HepG2 (cell line): ENCODE results near the gene MTA3. TPM values are rescaled to one million over a fixed set of nuclear protein-coding genes. Genes with fewer than 3 reads are reported as not detected.
A peak's percentile ranks its signal among the peaks of the same experiment; 100 is the strongest.

Experiments
- E2F2 ChIP-seq: sonication (generic); formaldehyde crosslinking; IDR thresholded peaks from 2 replicates; pipeline ENCODE4 v1.4.0; 2020; ENCODE audit warnings: missing genetic modification reagents, borderline replicate concordance
- FOXO4 ChIP-seq: sonication (generic); formaldehyde crosslinking; conservative IDR thresholded peaks from 2 replicates; pipeline ENCODE4 v1.8.1; 2023; ENCODE audit warnings: missing genetic modification reagents
- HCFC1 ChIP-seq: fragments of 150-350 bp; IDR thresholded peaks from 2 replicates; pipeline ENCODE4 v1.6.1; 2014; ENCODE audit warnings: low read depth, low read length
- JARID2 ChIP-seq: sonication (generic); formaldehyde crosslinking; IDR thresholded peaks from 2 replicates; pipeline ENCODE4 v1.8.1; 2023; ENCODE audit warnings: missing genetic modification reagents, inconsistent platforms; ENCODE audit not compliant: insufficient replicate concordance
- MYC ChIP-seq: sonication (generic); formaldehyde crosslinking; IDR thresholded peaks from 2 replicates; pipeline ENCODE4 v1.9.0; 2021; ENCODE audit warnings: missing genetic modification reagents, borderline replicate concordance
- NFKB2 ChIP-seq: sonication (generic); formaldehyde crosslinking; IDR thresholded peaks from 2 replicates; pipeline ENCODE4 v1.4.0; 2020; ENCODE audit warnings: missing genetic modification reagents, borderline replicate concordance
- NONO ChIP-seq, 2 experiments: fragments of 450-650 bp in 1 of 2; sonication (generic) in 1 of 2; formaldehyde crosslinking in 1 of 2; IDR thresholded peaks in 1 of 2; conservative IDR thresholded peaks in 1 of 2; 2 replicates each; pipeline versions ENCODE4 v1.6.1 to v1.8.0; 2017 to 2022; ENCODE audit warnings: mild to moderate bottlenecking in 1 of 2, missing genetic modification reagents in 1 of 2, moderate library complexity in 1 of 2
- PATZ1 ChIP-seq: sonication (generic); formaldehyde crosslinking; IDR thresholded peaks from 2 replicates; pipeline ENCODE4 v1.4.0; 2020; ENCODE audit warnings: missing genetic modification reagents
- PREB ChIP-seq: sonication (generic); formaldehyde crosslinking; IDR thresholded peaks from 2 replicates; pipeline ENCODE4 v1.4.0; 2020; ENCODE audit warnings: missing genetic modification reagents
- REL ChIP-seq: sonication (generic); formaldehyde crosslinking; conservative IDR thresholded peaks from 2 replicates; pipeline ENCODE4 v1.8.0; 2022; ENCODE audit warnings: mild to moderate bottlenecking, missing genetic modification reagents, moderate library complexity
- REXO4 ChIP-seq: sonication (generic); formaldehyde crosslinking; IDR thresholded peaks from 2 replicates; pipeline ENCODE4 v1.8.0; 2022; ENCODE audit warnings: missing genetic modification reagents, mild to moderate bottlenecking, borderline replicate concordance
- ZNF207 ChIP-seq: fragments of 450-650 bp; IDR thresholded peaks from 2 replicates; pipeline ENCODE4 v1.6.1; 2016; ENCODE audit warnings: antibody characterized with exemption, borderline replicate concordance
- ZNF275 ChIP-seq: sonication (generic); formaldehyde crosslinking; IDR thresholded peaks from 2 replicates; pipeline ENCODE4 v1.8.0; 2022; ENCODE audit warnings: missing genetic modification reagents, mild to moderate bottlenecking, inconsistent platforms, borderline replicate concordance
- ZNF567 ChIP-seq: sonication (generic); formaldehyde crosslinking; IDR thresholded peaks from 2 replicates; pipeline ENCODE4 v1.8.1; 2023; ENCODE audit warnings: mild to moderate bottlenecking, missing genetic modification reagents, borderline replicate concordance
- ZNF580 ChIP-seq: IDR thresholded peaks from 2 replicates; pipeline ENCODE4 v1.6.1; 2016; ENCODE audit warnings: low read depth, borderline replicate concordance
- ZNF780A ChIP-seq: sonication (generic); formaldehyde crosslinking; IDR thresholded peaks from 2 replicates; pipeline ENCODE4 v1.8.0; 2022; ENCODE audit warnings: mild to moderate bottlenecking, missing genetic modification reagents, moderate library complexity
- ZSCAN22 ChIP-seq: sonication (generic); formaldehyde crosslinking; IDR thresholded peaks from 2 replicates; pipeline ENCODE4 v1.4.0; 2020; ENCODE audit warnings: mild to moderate bottlenecking, missing genetic modification reagents
- polyA plus RNA-seq, 8 experiments: library from polyadenylated mRNA; depleted of rRNA in 3 of 8; stranded (reverse) in 7 of 8; unstranded in 1 of 8; fragments of >200 nt; fragmentation: Illumina TruSeq in 4 of 8; extraction: Trizol in 4 of 8; gene quantifications; 2 replicates each; pipeline versions ENCODE4 v1.2.1 to v1.2.3, GENCODE V29; 2011 to 2016; ENCODE audit warnings: low read depth in 4 of 8, missing spikeins in 1 of 8, mixed read lengths in 1 of 8; ENCODE audit not compliant: insufficient read depth in 1 of 8
- total RNA-seq, 5 experiments: library from RNA; depleted of rRNA; stranded (reverse); fragments of >200 nt; fragmentation: Illumina TruSeq; extraction: Trizol; gene quantifications; 2 replicates each; pipeline ENCODE4 v1.2.3, GENCODE V29; 2016; ENCODE audit warnings: low read depth in 1 of 5

MTA3 gene
- total and polyA plus RNA-seq, 2 of the 13 experiments (the other 11 are each of a cell fraction or from before 2014, with no cell fraction given): 48.8 to 77.8 TPM

- TF ChIP-seq PATZ1 (CRISPR knock-in tag): peak; percentile 100
- TF ChIP-seq MYC (CRISPR knock-in tag): peak; percentile 97
- peak; percentile 97 for TF ChIP-seq ZNF580 (CRISPR knock-in tag)
- TF ChIP-seq E2F2 (CRISPR knock-in tag): peak; percentile 99
- TF ChIP-seq REXO4 (CRISPR knock-in tag): no peak
- peak; percentile 75 for TF ChIP-seq REL (CRISPR knock-in tag)
- TF ChIP-seq ZNF275 (CRISPR knock-in tag): peak; percentile 90
- 0 out of 2 replicates have a peak, but pooled peaks have one; percentile 59 for TF ChIP-seq PREB (CRISPR knock-in tag)
- peak; percentile 96 for TF ChIP-seq FOXO4 (CRISPR knock-in tag)
- no peak for TF ChIP-seq ZNF207
- TF ChIP-seq JARID2 (CRISPR knock-in tag): no peak
- peak; percentile 89 for TF ChIP-seq ZNF780A
- TF ChIP-seq ZSCAN22: peak; percentile 41; the same call in 1 of the 2 replicates
- TF ChIP-seq ZNF567 (CRISPR knock-in tag): peak; percentile 95
- peak; percentile 98 for TF ChIP-seq NFKB2 (CRISPR knock-in tag)
- 0 out of 2 replicates have a peak, but pooled peaks have one; percentile 26 for TF ChIP-seq HCFC1
- TF ChIP-seq NONO (IDR thresholded peaks at IDR 0.05): no peak
- TF ChIP-seq NONO (CRISPR knock-in tag; conservative IDR thresholded peaks at IDR 0.05): peak; percentile 99
Measured at GRCh38 chr2:42792583-42793333, 224.3 kb downstream of the MTA3 start, which contains the start of gene HAAO (continued).
